ENCODE results near the gene MBP.
A peak's percentile ranks its signal among the peaks of the same experiment; 100 is the strongest.

Gene MBP

GRCh38 chr18:77078690-77079070 is 53.9 kb downstream of the MBP start:
- no peak for DNase-seq

GRCh38 chr18:77077941-77078689 is 54.5 kb downstream of the MBP start:
- no peak for DNase-seq

GRCh38 chr18:77077401-77077800 is 55.2 kb downstream of the MBP start:
- DNase-seq, result no peak

GRCh38 chr18:77076111-77076510 is 56.5 kb downstream of the MBP start:
- DNase-seq, result no peak

GRCh38 chr18:77074431-77074830 is 58.2 kb downstream of the MBP start:
- DNase-seq, result no peak

GRCh38 chr18:77073336-77074093 is 59.1 kb downstream of the MBP start:
- DNase-seq, result no peak

- no peak for DNase-seq
Measured at GRCh38 chr18:77072566-77072965, 60.0 kb downstream of the MBP start.

- DNase-seq, result peak; percentile 71
Measured at GRCh38 chr18:77071711-77072292, 60.8 kb downstream of the MBP start.

GRCh38 chr18:77071061-77071460 is 61.5 kb downstream of the MBP start:
- no peak for DNase-seq

GRCh38 chr18:77070627-77071026 is 62.0 kb downstream of the MBP start:
- no peak for DNase-seq

- DNase-seq, result no peak
Measured at GRCh38 chr18:77069931-77070330, 62.7 kb downstream of the MBP start.

GRCh38 chr18:77069482-77069881 is 63.1 kb downstream of the MBP start:
- DNase-seq, result no peak

- no peak for DNase-seq
Measured at GRCh38 chr18:77068321-77069312, 64.0 kb downstream of the MBP start.

GRCh38 chr18:77067291-77068061 is 65.1 kb downstream of the MBP start:
- no peak for DNase-seq

GRCh38 chr18:77066689-77067088 is 65.9 kb downstream of the MBP start:
- no peak for DNase-seq

- DNase-seq, result no peak
Measured at GRCh38 chr18:77066101-77066500, 66.5 kb downstream of the MBP start.

GRCh38 chr18:77065221-77065981 is 67.2 kb downstream of the MBP start:
- DNase-seq, result no peak

GRCh38 chr18:77063260-77063659 is 69.3 kb downstream of the MBP start:
- DNase-seq, result no peak

- DNase-seq, result no peak
Measured at GRCh38 chr18:77062518-77063003, 70.0 kb downstream of the MBP start.

GRCh38 chr18:77061946-77062517 is 70.6 kb downstream of the MBP start:
- no peak for DNase-seq

Data from NCI-H1092 treated with DMSO at 0.1 percent for 48 hours (cell line).